Cardiac atrium fibroblast (primary cell): ENCODE measurements around the gene DUOX1. TPM values are rescaled to one million over a fixed set of nuclear protein-coding genes. Genes with fewer than 3 reads are reported as not detected.

Experiments used
- total RNA-seq: library from RNA; depleted of rRNA; stranded (reverse); fragments of >200 nt; gene quantifications from 2 replicates; pipeline ENCODE4 v1.2.3, GENCODE V29; 2015

DUOX1 gene
- not detected in 2 replicates for total RNA-seq

DNA sequence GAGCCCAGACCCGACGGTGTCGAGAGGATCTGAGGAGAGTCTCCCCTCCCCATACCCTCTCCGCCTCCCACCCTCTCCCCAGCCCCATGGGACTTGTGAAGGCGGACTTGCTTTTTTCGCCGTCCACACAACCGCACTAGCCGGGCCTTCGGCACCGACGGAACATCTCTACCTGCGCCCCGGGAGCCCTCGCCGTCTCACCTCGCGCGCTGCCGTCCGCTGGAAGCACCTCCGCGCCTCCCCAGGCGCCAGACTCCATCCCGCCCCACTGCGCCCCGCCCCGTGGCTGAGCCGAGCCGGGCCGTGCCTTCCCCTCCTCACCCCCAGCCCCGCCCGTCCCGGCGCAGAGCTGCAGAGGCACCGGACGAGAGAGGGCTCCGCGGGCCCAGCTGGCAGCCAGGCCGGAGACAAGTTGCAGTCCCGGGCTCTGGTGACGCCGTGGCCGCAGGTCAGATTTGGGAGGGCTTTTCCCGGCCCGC is at the start of gene DUOX1, which contains the start of gene DUOXA1:
Gene DUOX1, plus strand, starts transcription at position 344 of the 479 bp plus-strand sequence. CDS start 1,973 bp downstream, outside the sequence.
Gene DUOXA1, minus strand, starts transcription at position 229 of the 479 bp plus-strand sequence. CDS start 6,865 bp downstream, outside the sequence.

DNA sequence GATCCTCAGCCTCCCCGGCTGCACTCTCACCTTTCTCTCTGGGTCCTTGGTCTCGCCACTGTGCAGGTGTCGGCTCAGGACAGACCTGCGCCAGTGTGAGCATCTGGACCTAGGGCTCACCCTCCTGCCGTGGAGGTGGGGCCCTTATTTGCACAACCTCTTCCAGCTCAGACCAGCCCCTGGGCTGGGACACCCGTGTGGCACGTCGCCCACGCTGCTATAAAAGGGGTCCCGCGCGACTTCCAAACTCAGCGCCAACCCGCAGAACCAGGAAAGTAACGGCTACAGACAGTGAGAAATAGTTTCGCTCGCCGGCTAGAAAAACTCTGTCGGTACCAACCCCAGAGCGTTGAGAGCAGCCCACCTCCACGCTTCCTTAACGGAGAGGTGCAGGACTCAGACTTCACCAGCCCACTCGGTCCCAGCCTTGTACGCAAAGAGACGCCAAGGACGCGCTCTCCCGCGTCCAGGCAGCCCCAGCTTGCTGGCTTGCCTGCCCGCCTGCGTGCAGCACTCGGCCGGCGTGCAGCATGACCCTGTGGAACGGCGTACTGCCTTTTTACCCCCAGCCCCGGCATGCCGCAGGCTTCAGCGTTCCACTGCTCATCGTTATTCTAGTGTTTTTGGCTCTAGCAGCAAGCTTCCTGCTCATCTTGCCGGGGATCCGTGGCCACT is 15.6 kb upstream of the DUOX1 start, which contains the start of the genes DUOX2 and DUOXA2:
Gene DUOX2, minus strand, starts transcription at position 97 of the 675 bp plus-strand sequence. CDS start 761 bp downstream, outside the sequence.
Gene DUOXA2, plus strand, starts transcription at position 251 of the 675 bp plus-strand sequence. Its CDS starts 280 bp downstream, at position 531.

DNA sequence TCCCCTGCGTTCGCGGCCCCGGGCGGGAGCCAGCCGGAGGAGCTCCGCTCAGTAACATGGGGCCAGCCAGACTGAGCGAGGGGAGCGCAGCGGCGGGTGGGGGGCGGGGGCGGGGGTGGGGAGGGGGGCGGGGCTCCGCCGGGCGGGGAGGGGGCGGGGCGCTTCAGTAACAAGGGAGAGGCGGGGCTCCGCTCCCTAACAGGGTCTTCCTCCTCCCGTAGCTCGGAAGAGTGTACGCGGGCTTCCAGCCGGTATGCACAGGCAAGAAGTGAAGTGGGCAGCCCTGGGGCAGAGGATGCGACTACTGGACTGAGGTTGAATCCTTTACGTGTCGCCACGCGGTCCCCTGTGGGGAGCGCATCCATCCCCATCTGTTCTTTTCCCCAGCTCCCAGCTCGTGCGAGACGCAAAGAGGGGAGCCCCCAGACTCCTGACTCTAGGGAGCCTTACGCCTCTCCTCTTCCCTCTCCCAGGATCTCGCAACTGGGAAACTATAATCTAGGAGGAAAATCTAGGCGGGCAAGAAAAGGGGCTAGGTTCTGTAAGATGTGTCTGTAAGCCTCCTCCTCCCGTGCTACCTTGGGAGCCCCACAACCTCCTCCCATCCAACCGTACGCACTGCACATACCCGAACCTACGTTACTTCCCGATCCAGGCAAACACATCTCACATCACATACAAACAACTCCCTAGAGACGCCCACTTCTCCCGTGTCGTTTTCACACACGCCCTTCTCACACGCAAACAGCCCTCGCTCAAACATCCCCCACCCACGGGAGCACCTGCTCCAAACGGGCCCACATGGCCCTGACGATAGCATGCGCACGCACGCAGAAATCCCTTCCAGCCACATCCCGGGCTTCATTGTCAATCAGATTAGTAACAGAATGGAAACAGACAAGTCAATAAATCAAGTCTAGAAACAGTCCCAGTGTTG is 58.4 kb downstream of the DUOX1 start, which contains the start of gene SHF:
Gene SHF, minus strand, starts transcription at position 73 of the 937 bp plus-strand sequence. Its CDS starts 15 bp downstream, at position 58.

Other genes starting within 250 kb of the DUOX1 start
- not detected in 2 replicates for gene TERB2, start 173.3 kb upstream of the DUOX1 start, total RNA-seq
- 7.6 and 9.1 TPM in 2 replicates for gene SORD, start 106.8 kb upstream of the DUOX1 start, total RNA-seq
- not detected in 2 replicates for gene DUOX2, start 15.8 kb upstream of the DUOX1 start, total RNA-seq
- gene DUOXA2, start 15.7 kb upstream of the DUOX1 start, total RNA-seq: not detected in 2 replicates
- gene DUOXA1, start 115 bp upstream of the DUOX1 start, total RNA-seq: not detected in 2 replicates
- gene SHF, start 58.0 kb downstream of the DUOX1 start, total RNA-seq: 1.6 and 1.8 TPM in 2 replicates
- gene SLC28A2, start 122.2 kb downstream of the DUOX1 start, total RNA-seq: not detected in 2 replicates
- gene GATM, start 248.6 kb downstream of the DUOX1 start, total RNA-seq: 0.18 TPM in 1 of 2 replicates, not detected in the other